Epithelial cell of esophagus (primary cell): Measurements from ENCODE around the gene GPR84.
A peak's percentile ranks its signal among the peaks of the same experiment; 100 is the strongest.

ENCODE experiments used
- DNase-seq: peaks from one replicate; pipeline ENCODE4 v3.0.0; 2010; ENCODE audit warnings: low read depth
- H3K4me3 ChIP-seq: 2 replicates; pipeline ENCODE4 v1.5.1; 2011; ENCODE audit warnings: mild to moderate bottlenecking, low read length, control low read depth
- CTCF ChIP-seq: IDR thresholded peaks from 2 replicates; pipeline ENCODE4 v1.5.1; 2011; ENCODE audit warnings: low read depth, mild to moderate bottlenecking, low read length, control low read depth, inconsistent platforms; ENCODE audit not compliant: insufficient read depth; ENCODE audit errors: missing control alignments

GPR84 gene

GRCh38 chr12:54379398-54380201 is 15.3 kb upstream of the GPR84 start:
- TF ChIP-seq CTCF: peak; percentile 100
- H3K4me3 ChIP-seq: peak overlapping the region; percentile 41
- DNase-seq: peak; percentile 85

- peak overlapping the region; percentile 41 for H3K4me3 ChIP-seq
- TF ChIP-seq CTCF: no peak
- DNase-seq: no peak
These were observed 14.6 kb upstream of the GPR84 start for GRCh38 chr12:54378796-54379397.

GRCh38 chr12:54377797-54378515 is 13.7 kb upstream of the GPR84 start:
- no peak for TF ChIP-seq CTCF
- DNase-seq: no peak
- no peak overlapping the region for H3K4me3 ChIP-seq

- no peak overlapping the region for H3K4me3 ChIP-seq
- no peak for TF ChIP-seq CTCF
- DNase-seq: no peak
These were observed 12.7 kb upstream of the GPR84 start for GRCh38 chr12:54377007-54377406.

- no peak for DNase-seq
- no peak for TF ChIP-seq CTCF
- H3K4me3 ChIP-seq: no peak overlapping the region
These were observed 12.3 kb upstream of the GPR84 start for GRCh38 chr12:54376596-54376995.

GRCh38 chr12:54375259-54375579 is 10.9 kb upstream of the GPR84 start:
- no peak for DNase-seq
- no peak overlapping the region for H3K4me3 ChIP-seq
- no peak for TF ChIP-seq CTCF
